ENCODE data around the gene SDF4.

Gene SDF4

GRCh38 chr1:1167841-1168450 is 63.9 kb downstream of the SDF4 start:
- TF ChIP-seq CTCF (conservative IDR thresholded peaks at IDR 0.05; ENCODE audit: low read depth, low read length) = no peak
- H3K4me1 ChIP-seq (ENCODE audit: low read depth, poor library complexity, severe bottlenecking) = peaks cover 21% of the 10 kb centered on the region
- no peak overlapping the region for H3K4me2 ChIP-seq
- no peak overlapping the region for H2AFZ ChIP-seq (ENCODE audit: low read depth)
- H4K20me1 ChIP-seq (ENCODE audit: insufficient read depth) = no peaks in the 10 kb centered on the region
- no peak overlapping the region for H3K27ac ChIP-seq
- H3K36me3 ChIP-seq (ENCODE audit: insufficient read depth) = no peaks in the 10 kb centered on the region
- H3K27me3 ChIP-seq (ENCODE audit: insufficient read depth, low read depth) = peaks cover 97% of the 10 kb centered on the region
- no peak overlapping the region for H3K9ac ChIP-seq
- no peak overlapping the region for H3K4me3 ChIP-seq (IDR thresholded peaks at IDR 0.05; ENCODE audit: insufficient read depth, low read depth, low read length)
- no peaks in the 10 kb centered on the region for H3K79me2 ChIP-seq (ENCODE audit: insufficient read depth, low read depth)

- peaks cover 21% of the 10 kb centered on the region for H3K4me1 ChIP-seq (ENCODE audit: low read depth, poor library complexity, severe bottlenecking)
- no peak overlapping the region for H3K4me2 ChIP-seq
- H3K9ac ChIP-seq = no peak overlapping the region
- no peak for TF ChIP-seq CTCF (conservative IDR thresholded peaks at IDR 0.05; ENCODE audit: low read depth, low read length)
- H3K36me3 ChIP-seq (ENCODE audit: insufficient read depth) = no peaks in the 10 kb centered on the region
- H3K79me2 ChIP-seq (ENCODE audit: insufficient read depth, low read depth) = no peaks in the 10 kb centered on the region
- H4K20me1 ChIP-seq (ENCODE audit: insufficient read depth) = no peaks in the 10 kb centered on the region
- H3K4me3 ChIP-seq (IDR thresholded peaks at IDR 0.05; ENCODE audit: insufficient read depth, low read depth, low read length) = no peak overlapping the region
- no peak overlapping the region for H2AFZ ChIP-seq (ENCODE audit: low read depth)
- H3K27me3 ChIP-seq (ENCODE audit: insufficient read depth, low read depth) = peaks cover 97% of the 10 kb centered on the region
- no peak overlapping the region for H3K27ac ChIP-seq
These were observed 64.4 kb downstream of the SDF4 start for GRCh38 chr1:1167398-1167821.
